Stimulated activated naive CD8-positive, alpha-beta T cell treated with anti-CD3 and anti-CD28 coated beads, Interleukin-15, Interleukin-2, amounts not matched to agents 100 ng/mL and 50 ng/mL, for 24 hours (primary cell): ENCODE data around the gene FHAD1.

ENCODE experiments used
- H3K27ac Mint-ChIP-seq: one replicate; pipeline ENCODE4 v1.8.0; 2021; ENCODE audit warnings: mild to moderate bottlenecking, mixed read lengths
- H3K27me3 Mint-ChIP-seq: one replicate; pipeline ENCODE4 v1.8.0; 2021; ENCODE audit warnings: mixed read lengths
- H3K36me3 Mint-ChIP-seq: one replicate; pipeline ENCODE4 v1.8.0; 2021; ENCODE audit warnings: low read depth, mixed read lengths
- H3K4me1 Mint-ChIP-seq: one replicate; pipeline ENCODE4 v1.8.0; 2021; ENCODE audit warnings: low read depth, mixed read lengths
- H3K4me3 Mint-ChIP-seq: one replicate; pipeline ENCODE4 v1.8.0; 2021; ENCODE audit warnings: mild to moderate bottlenecking, mixed read lengths
- H3K9me3 Mint-ChIP-seq: one replicate; pipeline ENCODE4 v1.8.0; 2021; ENCODE audit warnings: mixed read lengths

Gene FHAD1

DNA sequence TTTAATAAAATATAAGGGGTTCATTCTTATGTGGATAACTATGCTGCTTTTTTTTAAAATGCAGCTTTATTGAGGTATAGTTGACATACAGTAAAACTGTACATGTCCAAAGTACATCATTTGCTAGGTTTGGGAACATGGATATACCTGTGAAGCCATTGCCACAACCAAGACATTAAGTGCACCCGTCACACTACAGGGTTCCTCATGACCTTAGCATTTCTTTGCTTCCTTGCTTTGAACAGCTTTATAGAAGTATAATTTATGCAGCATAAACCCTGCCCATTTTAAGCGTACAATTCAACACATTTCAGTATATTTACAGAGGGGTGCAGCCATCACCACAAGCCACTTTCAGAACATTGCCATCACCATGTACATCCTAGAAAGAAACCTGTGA lies 26.3 kb downstream of the FHAD1 start:
- Mint-ChIP-seq H3K27ac (no peak overlapping the region), H3K4me1 (no peaks in the 10 kb centered on the region), H3K4me3 (no peak overlapping the region), H3K9me3 (no peaks in the 10 kb centered on the region), H3K36me3 (no peaks in the 10 kb centered on the region), H3K27me3 (peaks cover 34% of the 10 kb centered on the region)

GRCh38 chr1:15275921-15276683 lies 29.1 kb downstream of the FHAD1 start:
- Mint-ChIP-seq H3K4me1 (no peaks in the 10 kb centered on the region), H3K4me3 (no peak overlapping the region), H3K9me3 (no peaks in the 10 kb centered on the region), H3K27me3 (peaks cover 27% of the 10 kb centered on the region), H3K36me3 (no peaks in the 10 kb centered on the region), H3K27ac (no peak overlapping the region)

DNA sequence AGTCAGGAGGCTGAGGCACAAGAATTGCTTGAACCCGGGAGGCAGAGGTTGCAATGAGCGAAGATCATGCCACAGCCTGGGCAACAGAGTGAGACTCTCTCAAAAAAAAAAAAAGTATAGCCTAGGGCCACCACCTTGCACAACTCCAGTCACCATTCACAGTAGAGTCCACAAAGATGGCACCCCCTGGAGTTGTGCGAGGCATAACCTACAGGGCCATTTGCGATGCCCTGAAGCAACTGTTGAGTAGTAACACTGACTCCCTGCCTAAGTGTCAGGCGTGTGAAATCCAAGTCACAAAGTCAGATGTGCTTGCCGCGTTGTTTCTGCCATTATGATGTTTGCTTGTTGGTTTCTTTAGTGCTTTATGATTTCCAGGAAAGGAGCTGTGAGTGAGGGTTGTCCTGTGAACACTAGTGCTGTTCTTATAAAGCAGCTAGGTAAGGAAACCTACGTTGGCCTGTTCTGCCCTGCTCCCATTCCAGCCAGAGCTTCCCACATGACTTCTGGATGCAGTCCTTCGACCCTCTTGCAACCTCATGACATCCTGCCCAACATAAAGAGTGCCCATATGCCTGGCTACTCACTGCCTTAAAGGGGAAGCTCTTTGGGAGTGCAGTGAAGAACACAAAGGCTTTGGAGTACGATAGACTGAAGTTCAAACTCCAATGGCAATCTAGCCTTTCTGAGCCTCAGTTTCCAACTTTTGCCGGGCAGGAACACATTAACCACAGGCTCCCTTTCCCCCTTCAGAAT lies 29.8 kb downstream of the FHAD1 start:
- Mint-ChIP-seq H3K4me3 (no peak overlapping the region), H3K36me3 (no peaks in the 10 kb centered on the region), H3K27me3 (peaks cover 29% of the 10 kb centered on the region), H3K4me1 (no peaks in the 10 kb centered on the region), H3K9me3 (no peaks in the 10 kb centered on the region), H3K27ac (no peak overlapping the region)

DNA sequence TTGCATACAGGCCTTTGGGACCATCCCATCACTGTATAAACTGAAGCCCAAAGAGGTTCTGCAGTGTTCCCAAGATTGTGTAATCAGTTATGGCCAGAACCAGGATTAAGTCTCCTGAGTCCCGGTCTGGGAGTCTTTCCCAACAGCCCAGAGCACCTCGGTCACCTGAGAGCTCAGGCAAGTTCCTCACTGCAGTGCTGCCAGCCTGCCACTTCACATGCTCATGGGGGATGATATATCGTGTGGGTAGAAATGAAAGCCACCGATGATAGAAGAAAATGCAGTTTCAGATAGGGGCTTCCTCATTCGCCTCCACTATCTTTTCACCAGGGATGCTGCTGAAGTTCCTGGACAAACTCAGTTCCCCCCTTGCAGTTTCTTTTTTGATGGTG lies 30.4 kb downstream of the FHAD1 start:
- Mint-ChIP-seq H3K36me3 (no peaks in the 10 kb centered on the region), H3K4me3 (no peak overlapping the region), H3K27ac (no peak overlapping the region), H3K27me3 (peaks cover 25% of the 10 kb centered on the region), H3K4me1 (no peaks in the 10 kb centered on the region), H3K9me3 (no peaks in the 10 kb centered on the region)

GRCh38 chr1:15277933-15278332 lies 30.9 kb downstream of the FHAD1 start:
- Mint-ChIP-seq H3K4me1 (no peaks in the 10 kb centered on the region), H3K27ac (no peak overlapping the region), H3K27me3 (peaks cover 20% of the 10 kb centered on the region), H3K9me3 (no peaks in the 10 kb centered on the region), H3K4me3 (no peak overlapping the region), H3K36me3 (no peaks in the 10 kb centered on the region)

GRCh38 chr1:15279576-15280230 lies 32.7 kb downstream of the FHAD1 start:
- Mint-ChIP-seq H3K27me3 (peaks cover 18% of the 10 kb centered on the region), H3K9me3 (no peaks in the 10 kb centered on the region), H3K27ac (no peak overlapping the region), H3K4me3 (no peak overlapping the region), H3K36me3 (no peaks in the 10 kb centered on the region), H3K4me1 (no peaks in the 10 kb centered on the region)

DNA sequence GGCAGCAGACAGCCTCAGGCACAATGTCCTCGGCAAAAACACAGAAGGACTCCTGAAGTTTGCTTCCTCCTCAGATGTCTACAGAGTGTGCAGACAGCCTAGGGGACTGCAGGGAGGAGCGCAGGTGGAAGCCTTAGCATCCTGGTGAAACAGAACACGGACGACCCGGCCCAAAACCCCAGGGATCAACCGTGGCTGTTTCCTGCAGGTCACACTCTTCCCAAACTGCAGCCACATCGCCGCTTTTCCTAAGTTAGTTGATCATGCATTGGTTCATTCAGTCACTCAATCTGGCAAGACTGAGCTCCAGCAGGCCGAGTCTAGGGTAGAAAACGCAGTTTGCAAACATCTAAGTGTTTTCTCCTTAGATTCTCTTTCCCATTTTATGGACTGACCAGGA lies 33.4 kb downstream of the FHAD1 start:
- H3K27me3 Mint-ChIP-seq: peaks cover 16% of the 10 kb centered on the region
- no peaks in the 10 kb centered on the region for H3K4me1 Mint-ChIP-seq

GRCh38 chr1:15282038-15282437 lies 35.0 kb downstream of the FHAD1 start:
- Mint-ChIP-seq H3K9me3 (peaks cover 3% of the 10 kb centered on the region), H3K27ac (no peak overlapping the region), H3K27me3 (peaks cover 16% of the 10 kb centered on the region), H3K4me1 (peaks cover 3% of the 10 kb centered on the region), H3K36me3 (no peaks in the 10 kb centered on the region), H3K4me3 (no peak overlapping the region)

More for the DNA sequence above, 33.4 kb downstream of the FHAD1 start:
- Mint-ChIP-seq H3K27ac (no peak overlapping the region), H3K9me3 (no peaks in the 10 kb centered on the region), H3K4me3 (no peak overlapping the region), H3K36me3 (no peaks in the 10 kb centered on the region)

DNA sequence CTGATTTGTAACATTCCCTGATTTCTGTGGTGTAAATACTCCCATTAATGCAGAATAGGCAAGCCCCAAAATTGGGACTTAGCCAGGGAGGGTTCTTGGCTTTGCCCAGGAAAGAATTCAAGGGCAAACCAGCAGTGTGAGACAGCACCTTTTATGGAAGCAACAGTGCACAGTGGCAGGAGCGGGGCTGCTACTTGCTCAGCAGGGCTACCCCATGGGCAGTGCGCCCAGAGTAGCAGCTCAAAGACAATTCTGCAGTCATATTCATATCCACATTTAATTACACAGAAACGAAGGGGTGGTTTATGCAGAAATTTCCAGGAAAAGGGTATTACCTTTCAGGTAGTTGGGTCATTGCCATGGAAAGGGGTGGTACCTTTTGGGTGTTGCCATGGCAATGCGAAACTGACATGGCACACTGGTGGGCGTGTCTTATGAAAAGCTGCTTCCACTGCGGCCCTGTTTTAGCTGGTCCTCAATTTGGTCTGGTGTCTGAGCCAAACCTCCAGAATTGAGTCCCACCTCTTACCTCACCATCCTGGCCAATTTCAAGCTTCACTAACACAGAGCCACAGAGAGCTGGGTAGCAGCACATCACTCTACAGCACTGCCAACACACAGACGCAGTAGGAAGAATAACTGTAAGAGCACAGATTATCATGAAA lies 35.9 kb downstream of the FHAD1 start:
- Mint-ChIP-seq H3K36me3 (no peaks in the 10 kb centered on the region), H3K27ac (no peak overlapping the region), H3K4me1 (peaks cover 3% of the 10 kb centered on the region), H3K9me3 (peaks cover 3% of the 10 kb centered on the region), H3K27me3 (peaks cover 18% of the 10 kb centered on the region), H3K4me3 (no peak overlapping the region)

GRCh38 chr1:15283526-15283925 lies 36.5 kb downstream of the FHAD1 start:
- Mint-ChIP-seq H3K4me3 (no peak overlapping the region), H3K4me1 (peaks cover 3% of the 10 kb centered on the region), H3K9me3 (peaks cover 3% of the 10 kb centered on the region), H3K27ac (no peak overlapping the region), H3K36me3 (no peaks in the 10 kb centered on the region), H3K27me3 (peaks cover 24% of the 10 kb centered on the region)

DNA sequence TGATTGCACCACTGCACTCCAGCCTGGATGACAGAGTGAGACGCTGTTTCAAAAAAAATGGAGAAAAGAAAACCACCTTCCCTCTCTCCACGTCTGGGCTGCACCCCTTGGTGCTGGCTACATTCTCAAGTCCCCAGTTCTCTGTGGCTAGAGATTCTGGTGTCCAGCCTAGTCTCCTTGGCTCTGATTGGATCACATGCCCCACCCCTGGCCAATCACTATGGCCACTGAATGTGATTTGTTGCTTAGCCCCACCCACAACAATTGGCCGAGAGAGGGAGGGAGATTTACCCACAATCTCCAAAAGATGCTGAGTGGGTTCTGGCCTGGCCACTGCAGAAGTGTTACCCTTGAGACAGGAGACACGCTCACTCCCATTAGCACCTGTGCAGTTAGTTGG lies 39.4 kb downstream of the FHAD1 start:
- H3K27me3 Mint-ChIP-seq: peaks cover 23% of the 10 kb centered on the region
- H3K27ac Mint-ChIP-seq: no peak overlapping the region
- peaks cover 3% of the 10 kb centered on the region for H3K9me3 Mint-ChIP-seq
- no peak overlapping the region for H3K4me3 Mint-ChIP-seq
- H3K4me1 Mint-ChIP-seq: peaks cover 19% of the 10 kb centered on the region
- no peaks in the 10 kb centered on the region for H3K36me3 Mint-ChIP-seq

- Mint-ChIP-seq H3K4me3 (no peak overlapping the region), H3K27me3 (peaks cover 19% of the 10 kb centered on the region), H3K27ac (no peak overlapping the region), H3K4me1 (peaks cover 19% of the 10 kb centered on the region), H3K9me3 (peaks cover 3% of the 10 kb centered on the region), H3K36me3 (no peaks in the 10 kb centered on the region)
Measured at GRCh38 chr1:15287035-15287979, 40.3 kb downstream of the FHAD1 start.

GRCh38 chr1:15288173-15288926 lies 41.3 kb downstream of the FHAD1 start:
- Mint-ChIP-seq H3K27ac (no peak overlapping the region), H3K4me1 (peaks cover 19% of the 10 kb centered on the region), H3K27me3 (peaks cover 23% of the 10 kb centered on the region), H3K9me3 (peaks cover 3% of the 10 kb centered on the region), H3K36me3 (no peaks in the 10 kb centered on the region), H3K4me3 (no peak overlapping the region)
